Measurements from ENCODE around the gene XAB2. TPM values are rescaled to one million over a fixed set of nuclear protein-coding genes. Genes with fewer than 3 reads are reported as not detected.
A peak's percentile ranks its signal among the peaks of the same experiment; 100 is the strongest.

XAB2 gene
- total RNA-seq (62.0 and 81.5 TPM in 2 replicates), polyA plus RNA-seq (27.5 and 37.1 TPM in 2 replicates)

DNA sequence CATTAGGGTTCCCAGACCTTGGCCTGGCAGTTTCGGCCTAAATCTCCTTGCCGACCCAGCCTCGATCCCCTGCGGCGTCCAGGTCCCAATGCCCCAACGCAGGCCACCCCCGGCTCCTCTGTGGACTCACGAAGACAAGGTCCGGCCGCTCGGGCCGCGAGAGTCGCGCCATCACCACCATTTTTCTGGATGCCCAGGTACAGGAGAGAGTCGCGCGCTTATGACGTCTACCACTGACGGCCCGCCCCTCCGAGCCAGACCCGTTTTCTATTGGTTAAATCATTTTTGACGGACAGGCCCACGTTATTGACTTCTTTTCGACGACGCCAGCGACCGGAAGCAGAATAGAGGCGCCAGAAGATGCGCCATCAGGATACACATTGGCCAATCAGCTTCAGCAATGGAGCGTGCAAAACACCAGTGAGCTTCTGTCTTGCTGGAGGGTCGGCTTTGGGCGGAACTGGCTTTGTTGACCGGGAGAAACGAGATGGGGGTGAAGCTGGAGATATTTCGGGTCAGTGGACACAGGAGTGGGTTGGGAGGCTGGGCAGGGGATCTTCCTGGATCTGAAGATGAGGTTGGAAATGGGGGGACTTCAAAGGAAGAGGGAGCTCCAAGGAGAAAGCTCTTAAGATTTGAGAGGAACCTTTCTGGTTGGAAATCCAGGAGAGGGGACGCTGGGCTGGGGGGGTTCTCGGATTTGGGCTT is at the start of gene XAB2, which contains the start of gene PET100:
Gene XAB2 (minus strand): TSS at position 199 of the 708 bp plus-strand sequence. CDS start 18 bp downstream, at position 181.
Gene PET100 (plus strand): TSS at position 447 of the 708 bp plus-strand sequence. CDS start 41 bp downstream, at position 488.
- Histone ChIP-seq H3K4me1 (ENCODE audit: low read depth) (peaks cover 6% of the 10 kb centered on the region), H3K36me3 (peaks cover 3% of the 10 kb centered on the region), H3K9me3 (ENCODE audit: low read depth) (no peaks in the 10 kb centered on the region), H3K27ac (peak within 1 kb of the TSS; percentile 49), H3K27me3 (no peaks in the 10 kb centered on the region), H3K4me3 (peak within 1 kb of the TSS; percentile 94)
- TF ChIP-seq, protein P1, sequence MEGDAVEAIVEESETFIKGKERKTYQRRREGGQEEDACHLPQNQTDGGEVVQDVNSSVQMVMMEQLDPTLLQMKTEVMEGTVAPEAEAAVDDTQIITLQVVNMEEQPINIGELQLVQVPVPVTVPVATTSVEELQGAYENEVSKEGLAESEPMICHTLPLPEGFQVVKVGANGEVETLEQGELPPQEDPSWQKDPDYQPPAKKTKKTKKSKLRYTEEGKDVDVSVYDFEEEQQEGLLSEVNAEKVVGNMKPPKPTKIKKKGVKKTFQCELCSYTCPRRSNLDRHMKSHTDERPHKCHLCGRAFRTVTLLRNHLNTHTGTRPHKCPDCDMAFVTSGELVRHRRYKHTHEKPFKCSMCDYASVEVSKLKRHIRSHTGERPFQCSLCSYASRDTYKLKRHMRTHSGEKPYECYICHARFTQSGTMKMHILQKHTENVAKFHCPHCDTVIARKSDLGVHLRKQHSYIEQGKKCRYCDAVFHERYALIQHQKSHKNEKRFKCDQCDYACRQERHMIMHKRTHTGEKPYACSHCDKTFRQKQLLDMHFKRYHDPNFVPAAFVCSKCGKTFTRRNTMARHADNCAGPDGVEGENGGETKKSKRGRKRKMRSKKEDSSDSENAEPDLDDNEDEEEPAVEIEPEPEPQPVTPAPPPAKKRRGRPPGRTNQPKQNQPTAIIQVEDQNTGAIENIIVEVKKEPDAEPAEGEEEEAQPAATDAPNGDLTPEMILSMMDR (IDR thresholded peaks at IDR 0.05; ENCODE audit: low read depth, low read length) = no peak
- peak; percentile 98 to 99 for DNase-seq (ENCODE audit: low read depth in 1 of 2, low spot score in 1 of 2)

- peaks cover 3% of the 10 kb centered on the region for H3K36me3 ChIP-seq
- no peak overlapping the region for H3K4me3 ChIP-seq
- DNase-seq (ENCODE audit: low read depth in 1 of 2, low spot score in 1 of 2) = no peak
- H3K27ac ChIP-seq = no peak overlapping the region
- peaks cover 18% of the 10 kb centered on the region for H3K27me3 ChIP-seq
- TF ChIP-seq, protein P1 (IDR thresholded peaks at IDR 0.05; ENCODE audit: low read depth, low read length) = no peak
- H3K9me3 ChIP-seq (ENCODE audit: low read depth) = no peaks in the 10 kb centered on the region
- H3K4me1 ChIP-seq (ENCODE audit: low read depth) = no peaks in the 10 kb centered on the region
These were observed 48.4 kb upstream of the XAB2 start for GRCh38 chr19:7677669-7678311.

GRCh38 chr19:7676854-7677253 is 47.5 kb upstream of the XAB2 start, which contains the start of gene MCEMP1:
TSS of gene MCEMP1 (plus strand) at chr19:7677090. CDS start at chr19:7677121, 31 bp downstream.
- Histone ChIP-seq H3K9me3 (ENCODE audit: low read depth) (no peaks in the 10 kb centered on the region), H3K27ac (no peak within 1 kb of the TSS), H3K4me3 (no peak within 1 kb of the TSS), H3K36me3 (no peaks in the 10 kb centered on the region), H3K27me3 (peaks cover 28% of the 10 kb centered on the region), H3K4me1 (ENCODE audit: low read depth) (no peaks in the 10 kb centered on the region)
- no peak for DNase-seq (ENCODE audit: low read depth in 1 of 2, low spot score in 1 of 2)
- TF ChIP-seq, protein P1 (IDR thresholded peaks at IDR 0.05; ENCODE audit: low read depth, low read length) = no peak

- Histone ChIP-seq H3K27ac (no peak overlapping the region), H3K27me3 (peaks cover 33% of the 10 kb centered on the region), H3K4me1 (ENCODE audit: low read depth) (no peaks in the 10 kb centered on the region), H3K9me3 (ENCODE audit: low read depth) (no peaks in the 10 kb centered on the region), H3K36me3 (no peaks in the 10 kb centered on the region), H3K4me3 (no peak overlapping the region)
- no peak for DNase-seq (ENCODE audit: low read depth in 1 of 2, low spot score in 1 of 2)
- TF ChIP-seq, protein P1 (IDR thresholded peaks at IDR 0.05; ENCODE audit: low read depth, low read length) = no peak
These were observed 47.0 kb upstream of the XAB2 start for GRCh38 chr19:7676376-7676775.

DNA sequence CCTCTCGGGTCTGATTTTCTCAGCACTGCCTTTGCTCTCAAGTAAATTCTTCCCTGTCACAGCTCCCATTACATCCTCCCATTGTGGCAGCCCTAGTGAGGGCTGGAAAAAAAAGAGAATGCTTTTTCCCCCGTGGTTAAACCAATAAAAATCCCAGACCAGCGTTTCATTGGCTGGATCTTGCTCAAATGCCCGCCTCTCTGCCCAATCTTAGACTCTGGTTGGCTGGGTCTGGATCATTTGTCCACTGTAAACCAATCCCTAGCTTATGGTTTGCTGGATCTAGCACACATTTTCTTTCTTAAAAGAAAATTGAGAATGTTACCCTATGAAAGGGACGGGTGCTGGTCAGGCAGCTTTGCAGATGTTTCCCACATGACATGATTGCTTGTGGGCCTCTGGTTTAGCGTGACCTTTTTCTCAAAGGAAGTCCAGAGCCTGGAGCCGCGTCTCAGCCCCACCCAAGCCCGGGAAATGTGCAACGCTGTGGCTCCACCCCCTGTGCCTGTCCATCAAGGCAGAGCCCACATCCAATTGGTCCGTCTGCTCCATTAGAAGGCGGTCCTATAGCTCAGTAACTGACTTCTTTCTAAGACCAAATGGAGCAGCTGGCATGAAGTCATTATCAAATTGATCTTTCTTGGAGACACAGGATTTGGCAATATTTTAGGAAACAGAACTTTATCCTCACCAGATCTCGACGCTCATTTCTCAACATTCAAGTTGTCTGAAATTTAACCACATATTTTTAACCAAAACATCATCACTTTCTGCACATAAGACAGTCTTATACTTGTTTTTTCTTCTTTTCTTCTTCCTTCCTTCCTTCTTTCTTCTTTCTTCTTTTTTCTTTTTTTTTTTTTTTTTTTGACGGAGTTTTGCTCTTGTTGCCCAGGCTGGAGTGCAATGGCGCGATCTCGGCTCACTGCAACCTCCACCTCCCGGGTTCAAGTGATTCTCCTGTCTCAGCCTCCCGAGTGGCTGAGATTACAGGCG is 45.0 kb upstream of the XAB2 start:
- peak; percentile 20 to 63 for DNase-seq (ENCODE audit: low read depth in 1 of 2, low spot score in 1 of 2)
- H3K9me3 ChIP-seq (ENCODE audit: low read depth) = no peaks in the 10 kb centered on the region
- no peaks in the 10 kb centered on the region for H3K36me3 ChIP-seq
- H3K4me3 ChIP-seq = no peak overlapping the region
- H3K27me3 ChIP-seq = peaks cover 51% of the 10 kb centered on the region
- no peak overlapping the region for H3K27ac ChIP-seq
- TF ChIP-seq, protein P1 (IDR thresholded peaks at IDR 0.05; ENCODE audit: low read depth, low read length) = no peak
- H3K4me1 ChIP-seq (ENCODE audit: low read depth) = no peaks in the 10 kb centered on the region

Data from cardiac muscle cell (in vitro differentiated cells and primary cell).